Measurements from ENCODE around the gene GLOD5. TPM values are rescaled to one million over a fixed set of nuclear protein-coding genes. Genes with fewer than 3 reads are reported as not detected.

The GLOD5 gene
- total and polyA plus RNA-seq, 9 of the 15 experiments (the other 6 are each of a cell fraction or from before 2014, with no cell fraction given), result 0.27 to 4.4 (median 2.2) TPM

GRCh38 chrX:48800574-48801279 lies 39.2 kb downstream of the GLOD5 start (continued):
- TF ChIP-seq BCLAF1 (IDR thresholded peaks at IDR 0.05; ENCODE audit: borderline replicate concordance in 1 of 2, control insufficient read depth in 1 of 2, low read depth in 2 of 2, low read length in 1 of 2) (0 out of 4 replicates have a peak, but pooled peaks of 1 of the 2 experiments have one; percentile 72), SIN3B (IDR thresholded peaks at IDR 0.05; ENCODE audit: low read depth) (no peak), DPF2 (IDR thresholded peaks at IDR 0.05) (peak; percentile 99), ZNF197 (CRISPR knock-in tag; IDR thresholded peaks at IDR 0.05; ENCODE audit: low read depth) (peak; percentile 42; the same call in 1 of the 2 replicates), PREB (CRISPR knock-in tag; IDR thresholded peaks at IDR 0.05) (no peak), LCOR (CRISPR knock-in tag; IDR thresholded peaks at IDR 0.05) (peak; percentile 77), FOXK2 (conservative IDR thresholded peaks at IDR 0.05 in 1 of 2, IDR thresholded peaks at IDR 0.05 in 1 of 2; ENCODE audit: low read depth in 2 of 2) (peak in 1 of 2 experiments; percentile 45; a peak in 1 of 4 replicates), ZNF280B (CRISPR knock-in tag; IDR thresholded peaks at IDR 0.05) (no peak), TSC22D4 (tag; IDR thresholded peaks at IDR 0.05) (no peak), YY1 (IDR thresholded peaks at IDR 0.05; ENCODE audit: borderline replicate concordance in 1 of 3, control insufficient read depth in 1 of 3, extremely low read depth in 1 of 3, insufficient read depth in 3 of 3, insufficient read length in 1 of 3, insufficient replicate concordance in 2 of 3, low read depth in 1 of 3, low read length in 2 of 3) (peak in 2 of 3 experiments; percentile 54 to 66), MAX (CRISPR knock-in tag; IDR thresholded peaks at IDR 0.05) (peak; percentile 67), ZNF584 (CRISPR knock-in tag; IDR thresholded peaks at IDR 0.05; ENCODE audit: low read depth) (0 out of 2 replicates have a peak, but pooled peaks have one; percentile 48), NR2C1 (IDR thresholded peaks at IDR 0.05) (no peak), NR2C1 (tag; IDR thresholded peaks at IDR 0.05) (peak; percentile 74), SPI1 (IDR thresholded peaks at IDR 0.05; ENCODE audit: borderline replicate concordance, low read depth, low read length) (no peak), BDP1 (IDR thresholded peaks at IDR 0.05; ENCODE audit: insufficient read depth, insufficient read length) (no peak), HLTF (IDR thresholded peaks at IDR 0.05) (peak; percentile 80; the same call in 1 of the 2 replicates), TBL1XR1 (IDR thresholded peaks at IDR 0.05; ENCODE audit: low read length in 2 of 2) (peak; percentile 98 to 99), ZNF444 (CRISPR knock-in tag; IDR thresholded peaks at IDR 0.05) (no peak), FOXK1 (CRISPR knock-in tag; IDR thresholded peaks at IDR 0.05; ENCODE audit: borderline replicate concordance) (no peak), NFYB (IDR thresholded peaks at IDR 0.05; ENCODE audit: extremely low read depth, insufficient read length) (peak; percentile 28), ETV5 (CRISPR knock-in tag; IDR thresholded peaks at IDR 0.05; ENCODE audit: low read depth) (peak; percentile 95)
